Stimulated activated CD4-positive, alpha-beta T cell treated with anti-CD3 and anti-CD28 coated beads, Interleukin-4, amount 100 ng/mL, for 4 hours (primary cell): ENCODE data around the gene PYGB.
"Not testable (repeated sequence)": the region's sequence is repeated elsewhere in the genome, so short reads cannot be mapped to it uniquely, and the experiment has no call there.

Experiments used
- DNase-seq, 2 experiments: peaks; one replicate each; pipeline ENCODE4 v3.0.0-alpha.2; 2020

Gene PYGB

DNA sequence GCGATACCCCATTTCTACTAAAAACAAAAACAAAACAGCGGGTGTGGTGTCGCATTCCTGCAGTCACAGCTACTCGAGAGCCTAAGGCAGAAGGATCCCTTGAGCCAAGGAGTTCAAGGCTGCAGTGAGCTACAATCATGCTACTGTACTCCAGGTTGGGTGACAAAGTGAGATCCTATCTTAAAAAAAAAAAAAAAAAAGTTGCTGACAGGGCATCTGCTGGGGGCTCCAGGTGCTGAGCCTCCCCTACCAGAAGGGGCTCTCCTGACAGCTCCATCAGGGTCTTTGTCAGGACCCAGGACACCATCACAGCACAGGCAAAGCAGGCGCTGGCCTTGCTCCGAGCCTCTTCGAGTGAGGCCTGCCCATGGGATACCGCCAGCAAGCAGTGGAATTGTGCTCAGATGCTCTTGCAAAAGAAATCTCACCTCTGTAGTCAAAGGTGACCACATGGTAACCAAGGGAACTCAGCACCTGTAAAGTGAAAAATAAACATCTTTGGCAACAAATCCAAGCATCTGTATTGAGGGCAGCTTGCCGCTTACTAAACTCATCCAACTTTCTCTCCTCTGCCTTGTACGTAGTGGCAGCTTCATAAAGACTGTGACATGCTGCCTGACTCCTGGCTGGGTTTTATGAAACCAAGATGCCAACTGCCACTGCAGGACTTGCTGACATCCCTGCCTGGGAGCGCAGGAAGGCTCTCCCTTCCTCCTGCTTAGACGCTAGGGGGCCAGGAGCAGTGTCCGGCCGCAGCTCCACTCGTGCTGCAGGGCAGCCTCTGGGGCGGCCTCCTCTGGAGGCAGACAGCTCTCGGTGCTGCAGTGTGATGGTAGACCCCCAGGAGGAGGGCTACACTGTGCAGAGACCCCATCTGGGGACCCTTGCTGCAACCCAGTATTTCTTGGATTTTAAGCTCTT lies 66.9 kb downstream of the PYGB start:
- no peak for DNase-seq

DNA sequence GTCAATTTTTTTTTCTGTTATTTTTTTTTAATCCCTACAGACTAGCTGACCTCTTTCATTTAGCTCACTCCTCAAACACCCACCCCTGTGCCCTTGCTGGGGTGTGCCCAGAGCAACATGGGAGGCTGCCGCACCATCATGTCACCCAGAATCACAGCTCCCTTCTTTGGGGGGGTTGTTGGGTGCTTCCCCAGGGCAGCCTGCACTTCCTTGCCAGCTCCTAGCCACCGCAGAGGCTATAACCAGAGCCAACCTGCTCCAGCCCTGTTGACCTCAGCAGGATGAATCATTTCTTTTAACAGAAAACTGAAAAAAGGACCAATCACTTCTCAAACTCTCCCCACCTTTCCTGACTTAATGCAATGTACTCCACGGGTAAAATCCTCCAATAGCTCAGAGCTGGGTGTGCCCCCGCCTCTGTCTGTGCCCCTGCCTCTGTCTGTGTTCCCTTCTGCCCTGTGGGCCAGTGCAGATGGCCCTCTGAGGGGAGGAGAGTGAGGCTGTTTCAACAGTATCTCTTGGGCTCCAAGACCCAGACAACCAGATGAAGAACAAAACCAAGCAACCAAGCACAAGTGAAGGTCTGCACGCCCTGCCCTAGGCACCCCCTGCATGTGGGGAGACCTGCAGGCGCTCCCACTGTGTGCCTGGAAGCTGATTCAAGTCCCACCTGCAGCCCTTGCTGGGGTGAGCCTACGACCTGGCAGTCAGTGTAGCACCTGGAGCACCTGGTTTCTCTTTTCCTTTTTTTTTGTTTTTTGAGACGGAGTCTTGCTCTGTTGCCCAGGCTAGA lies 67.7 kb downstream of the PYGB start:
- no peak for DNase-seq

DNA sequence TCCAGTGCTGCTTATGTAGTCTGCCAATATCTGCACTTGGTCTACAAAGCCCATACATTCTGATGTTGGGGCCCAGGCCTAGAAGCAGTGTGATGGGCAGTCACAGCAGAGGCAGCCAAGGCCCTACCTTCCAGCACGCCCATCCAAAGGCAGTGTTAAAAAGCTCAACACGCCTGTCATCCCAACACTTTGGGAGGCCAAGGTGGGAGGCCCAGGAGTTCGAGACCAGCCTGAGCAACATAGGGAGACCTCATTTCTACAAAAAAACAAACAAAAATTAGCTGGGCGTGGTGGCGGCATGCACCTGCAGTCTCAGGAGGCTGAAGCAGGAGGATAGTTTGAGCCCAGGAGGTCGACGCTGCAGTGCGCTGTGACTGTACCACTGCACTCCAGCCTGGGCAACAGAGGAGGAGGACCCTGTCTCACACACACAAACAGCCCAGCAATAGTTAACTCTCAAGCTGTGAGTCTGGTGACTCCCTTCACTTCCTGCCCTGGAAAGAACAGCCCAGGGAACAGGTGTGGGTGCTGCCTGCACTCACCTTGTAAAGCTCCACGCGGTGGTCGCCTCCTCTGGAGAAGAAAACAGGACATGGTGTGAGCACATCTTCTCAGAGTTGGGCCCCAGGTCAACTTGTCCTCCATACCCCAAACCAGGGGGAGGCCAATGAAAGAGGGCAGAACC lies 68.8 kb downstream of the PYGB start:
- no peak for DNase-seq

DNA sequence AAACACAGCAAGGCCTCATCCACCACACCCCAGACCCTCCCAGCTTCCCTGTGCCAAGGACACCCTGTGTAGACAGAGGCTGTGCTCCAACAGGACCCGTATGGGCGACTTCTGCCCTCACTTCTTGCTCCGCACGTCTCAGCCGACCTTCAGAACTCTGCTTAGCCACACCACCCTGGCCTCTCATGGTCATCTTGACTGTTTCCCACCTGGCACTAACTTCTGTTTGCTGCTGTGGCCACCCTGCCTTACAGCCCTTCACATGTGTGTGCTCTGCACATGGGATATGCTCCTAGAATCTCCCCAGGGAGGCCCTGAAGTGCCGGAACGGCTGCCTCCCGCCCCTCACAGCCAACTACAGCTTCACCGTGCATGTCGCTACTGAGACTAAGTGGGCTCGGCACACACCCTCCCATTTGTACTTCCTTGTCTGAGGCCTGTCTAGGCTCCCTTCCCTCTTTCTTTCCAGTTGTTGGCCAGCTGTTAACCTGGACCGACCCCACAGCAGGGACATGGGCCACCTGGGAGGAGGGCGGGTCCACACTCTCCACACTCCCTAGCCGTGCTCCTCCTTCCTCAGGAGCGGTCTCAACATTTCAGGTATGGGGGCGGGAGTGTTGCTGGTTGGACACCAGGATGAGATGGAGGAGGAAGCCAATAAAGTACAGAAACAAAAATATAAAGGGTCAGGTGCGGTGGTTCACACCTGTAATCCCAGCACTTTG lies 69.6 kb downstream of the PYGB start:
- DNase-seq, result no peak

DNA sequence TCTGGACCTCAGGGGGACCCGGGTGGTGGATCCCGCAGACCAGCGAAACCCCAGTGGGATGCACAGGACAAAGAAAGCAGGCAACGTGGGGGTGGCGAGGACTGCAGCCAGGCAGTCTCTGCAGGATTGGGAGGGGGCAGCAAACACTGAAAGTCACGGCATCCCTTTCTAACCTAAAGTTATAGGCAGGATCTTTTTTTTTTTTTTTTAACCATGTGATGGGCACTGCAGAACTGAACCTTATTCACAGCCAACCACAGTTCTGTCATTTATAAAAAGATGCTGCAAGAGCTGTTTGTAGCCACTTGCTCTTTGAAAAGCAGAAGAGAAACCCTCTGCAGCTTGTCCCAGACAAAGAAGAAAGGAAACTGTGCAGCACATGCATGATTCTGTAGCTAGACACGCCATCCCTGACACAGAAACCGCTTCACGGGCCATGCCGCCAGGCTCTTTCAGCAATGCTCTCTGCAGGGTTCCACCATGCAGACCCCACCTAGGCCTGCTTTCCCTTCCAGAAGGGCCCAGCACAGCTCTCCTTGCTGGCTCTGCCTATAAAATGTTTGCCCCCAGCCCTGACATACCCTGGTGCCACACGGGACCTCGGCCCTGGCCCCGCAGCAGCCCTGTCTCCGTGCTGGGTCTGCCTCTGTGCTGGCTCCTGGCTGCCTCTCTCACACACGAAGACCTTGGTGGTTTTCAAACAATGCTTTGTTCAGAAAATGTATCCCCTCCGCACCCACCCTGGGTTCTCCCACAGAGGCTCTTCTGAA lies 70.8 kb downstream of the PYGB start:
- no peak for DNase-seq

DNA sequence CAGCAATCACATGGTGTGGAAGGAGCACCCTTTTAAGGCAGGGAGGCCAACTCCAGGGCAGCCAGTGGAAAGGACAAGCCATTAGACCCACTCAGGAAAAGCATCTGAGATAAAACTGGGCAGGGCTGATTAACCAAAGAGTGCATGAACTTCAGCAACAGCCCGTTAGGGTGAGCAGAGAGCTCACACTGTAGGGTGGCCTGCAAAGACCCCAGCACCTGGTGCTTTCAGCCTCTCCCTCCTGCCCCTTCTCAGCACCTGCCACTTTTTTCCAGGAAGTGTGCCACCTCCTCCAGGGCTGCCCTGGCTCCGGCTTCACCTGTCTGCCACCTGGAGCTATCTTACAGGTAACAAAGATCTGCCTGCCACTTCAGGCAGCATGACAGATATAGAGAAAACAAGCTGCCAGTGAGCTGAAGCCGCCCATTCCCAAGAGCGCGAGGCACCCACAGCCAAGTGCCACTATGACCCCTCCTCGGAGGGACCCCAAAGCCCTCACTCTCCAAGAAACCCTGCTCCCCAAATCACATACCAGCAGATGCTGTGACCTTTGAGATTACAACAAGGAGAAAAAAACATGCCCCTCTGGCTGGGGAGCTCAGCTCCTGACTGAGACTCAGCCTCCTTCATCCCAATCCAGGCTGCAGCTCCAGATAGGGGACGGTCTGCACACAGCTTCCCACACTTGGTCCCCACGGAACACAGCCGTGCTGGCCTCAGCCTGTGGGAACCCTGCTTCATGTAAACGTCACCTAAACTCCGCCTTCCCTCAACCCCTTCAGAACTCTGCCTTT lies 71.6 kb downstream of the PYGB start:
- no peak for DNase-seq

DNA sequence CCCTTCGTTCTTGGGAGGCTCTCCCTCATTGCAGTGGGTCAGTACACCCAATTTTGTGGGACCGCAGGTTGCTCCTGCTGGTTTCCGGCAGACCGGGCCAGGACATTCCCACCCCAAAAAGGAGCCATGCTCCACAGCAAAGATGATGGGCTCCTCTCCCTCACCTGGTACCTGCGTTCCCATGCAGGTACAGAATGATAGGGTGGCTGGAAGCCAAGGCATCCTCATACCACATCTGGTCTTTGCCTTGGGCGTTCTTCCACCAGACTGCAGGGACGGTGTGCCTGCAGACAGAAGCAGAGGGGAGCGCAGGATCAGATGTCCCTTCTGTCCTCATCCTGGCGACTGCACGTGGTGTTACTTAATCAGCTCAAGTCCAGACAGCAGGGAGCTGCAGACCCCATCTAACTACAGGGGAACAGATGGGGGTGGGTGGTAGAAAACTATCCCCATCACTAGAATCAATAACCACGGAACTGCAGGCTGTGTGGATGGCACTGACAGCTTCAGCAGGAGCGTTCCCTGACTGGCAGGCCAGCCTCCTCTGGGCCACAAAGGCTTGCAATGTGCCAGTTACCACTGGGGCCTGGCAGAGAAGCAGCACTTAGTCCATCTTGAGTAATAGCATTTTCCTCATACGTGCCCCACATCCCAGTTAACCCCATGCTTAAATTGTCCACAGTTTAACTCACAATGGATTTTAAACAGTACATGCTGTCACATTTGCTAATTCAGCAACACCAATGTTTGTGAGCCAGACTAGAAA lies 72.3 kb downstream of the PYGB start:
- DNase-seq, result no peak

DNA sequence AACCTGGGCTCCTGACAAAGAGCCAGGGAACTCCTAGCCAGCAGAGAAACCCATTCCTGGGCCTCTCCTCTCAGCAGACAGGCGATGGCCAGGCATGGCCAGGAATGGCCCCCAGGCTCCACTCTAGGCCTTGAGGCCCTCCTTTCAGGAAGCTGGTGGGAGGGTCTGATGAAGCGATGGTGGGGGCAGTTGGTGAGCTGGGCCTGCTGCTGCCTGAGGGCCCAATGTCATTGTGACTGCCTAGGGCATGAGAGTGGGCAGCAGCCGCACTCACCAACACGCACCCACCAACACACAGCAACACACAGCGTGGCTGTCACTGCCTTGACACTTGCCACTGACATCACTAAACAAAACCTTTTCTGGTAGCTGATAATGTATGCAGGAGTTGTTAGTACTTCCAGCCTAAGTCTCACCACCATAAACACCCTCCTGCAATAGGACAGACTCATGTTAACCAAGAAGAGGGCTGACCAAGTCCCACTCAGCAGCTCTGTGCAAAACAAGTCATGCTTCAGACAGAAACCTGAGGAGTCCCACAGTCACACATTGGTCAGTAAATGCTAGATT lies 73.5 kb downstream of the PYGB start:
- no peak for DNase-seq

DNA sequence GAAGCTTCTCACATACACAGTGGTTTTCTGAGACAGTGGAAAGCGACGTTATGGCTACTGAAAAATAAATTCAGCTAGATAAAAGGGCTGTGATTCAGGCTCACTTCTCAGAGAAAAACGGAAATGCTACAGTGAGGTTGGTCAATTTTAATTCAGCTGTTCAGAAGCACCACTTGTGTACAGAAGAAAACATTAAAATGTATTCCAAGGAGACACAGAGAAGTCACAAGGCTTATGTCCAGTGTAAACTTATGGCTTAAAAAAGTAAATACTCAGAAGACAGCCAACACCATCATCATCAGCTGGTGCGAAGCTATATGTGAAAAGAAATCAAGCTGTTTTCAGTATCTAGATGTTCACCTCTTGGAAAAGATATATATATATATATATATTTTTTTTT lies 74.1 kb downstream of the PYGB start:
- no peak for DNase-seq

DNA sequence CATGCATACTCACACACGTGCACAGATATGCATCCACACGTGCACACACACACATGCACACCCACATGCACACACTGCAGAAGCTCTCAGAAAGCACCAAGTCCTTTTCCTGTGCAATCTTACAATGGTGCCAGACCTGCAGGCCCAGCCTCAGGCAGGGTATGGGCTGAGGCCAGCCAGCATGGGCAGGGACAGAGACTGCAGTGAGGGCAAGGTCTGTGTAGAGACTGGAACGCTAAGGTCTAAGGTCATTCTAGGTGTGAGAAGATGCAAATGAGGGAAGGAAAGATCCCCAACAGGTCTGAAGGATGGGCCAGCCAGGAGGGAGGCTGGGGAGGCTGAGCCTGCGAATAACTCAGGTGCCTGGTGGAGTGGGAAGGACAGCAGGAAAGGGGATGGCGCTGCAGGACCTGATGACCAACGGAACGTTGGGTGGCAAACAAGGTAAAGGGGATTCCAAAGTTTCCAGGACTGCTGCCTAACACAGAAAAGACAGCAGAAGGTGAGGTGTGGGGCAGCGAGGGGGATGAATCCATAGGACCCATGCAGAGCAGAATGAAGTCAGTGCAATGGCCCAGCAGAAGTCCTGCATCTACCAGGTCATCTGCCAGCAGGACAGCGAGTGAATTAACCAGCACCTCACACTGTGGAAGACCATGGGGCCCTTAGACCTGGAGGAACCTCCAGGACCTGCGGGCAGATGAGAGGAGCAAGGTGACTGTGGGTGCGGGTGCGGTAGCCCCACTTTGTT lies 75.8 kb downstream of the PYGB start:
- DNase-seq, result no peak

DNA sequence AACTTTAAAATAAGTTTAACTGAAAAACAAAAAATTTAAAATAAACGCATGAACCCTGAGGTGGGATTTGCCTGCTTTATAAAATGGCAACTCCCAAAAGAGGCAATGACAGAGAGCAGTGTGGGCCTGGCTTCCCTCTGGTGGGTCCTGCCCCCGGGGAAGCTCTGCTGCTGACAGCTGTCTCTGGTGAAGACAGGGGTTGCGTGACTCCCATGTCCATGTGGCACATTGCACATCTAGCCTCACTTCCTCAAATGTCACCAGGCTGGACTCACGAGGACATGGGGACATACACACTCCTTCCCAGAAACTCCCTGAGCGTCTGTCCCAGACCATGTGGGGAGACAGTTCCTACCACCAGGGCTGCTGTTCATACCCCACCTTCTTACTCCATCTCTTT lies 76.5 kb downstream of the PYGB start:
- no peak for DNase-seq

DNA sequence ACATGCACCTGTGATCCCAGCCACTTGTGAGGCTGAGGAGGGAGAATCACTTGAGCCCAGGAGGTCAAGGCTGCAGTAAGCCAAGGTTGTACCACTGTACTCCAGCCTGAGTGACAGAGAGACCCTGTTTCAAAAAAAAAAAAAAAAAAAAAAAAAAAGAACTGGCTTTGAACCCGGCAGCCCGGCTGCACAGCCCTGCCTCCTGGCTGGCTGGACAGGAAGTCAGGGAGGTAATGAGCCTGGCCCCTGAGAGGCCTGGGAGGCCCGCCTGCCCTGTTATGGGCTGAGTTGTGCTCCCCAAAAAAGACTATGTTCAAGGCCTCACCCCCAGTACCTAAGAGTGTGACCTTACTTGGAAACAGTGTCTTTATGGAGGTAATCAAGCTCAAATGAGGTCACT lies 77.2 kb downstream of the PYGB start:
- DNase-seq, result no peak

DNA sequence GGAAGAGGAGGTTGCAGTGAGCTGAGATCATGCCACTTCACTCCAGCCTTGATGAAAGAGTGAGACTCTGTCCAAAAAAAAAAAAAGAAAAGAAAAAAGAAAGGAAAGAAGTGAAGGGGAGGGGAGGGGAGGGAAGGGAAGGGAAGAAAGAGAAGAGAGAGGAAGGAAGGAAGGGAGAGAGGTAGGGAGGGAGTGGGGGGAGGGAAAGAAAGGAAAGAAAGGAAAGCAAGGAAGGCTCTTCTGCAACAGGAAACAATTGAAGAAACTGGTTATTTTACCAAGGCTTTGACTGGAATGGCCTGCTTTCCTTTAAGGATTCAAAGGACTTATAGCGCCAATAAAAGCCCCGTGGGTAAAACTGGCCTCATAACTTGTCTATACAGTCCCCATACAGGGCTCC lies 78.1 kb downstream of the PYGB start:
- no peak for DNase-seq

DNA sequence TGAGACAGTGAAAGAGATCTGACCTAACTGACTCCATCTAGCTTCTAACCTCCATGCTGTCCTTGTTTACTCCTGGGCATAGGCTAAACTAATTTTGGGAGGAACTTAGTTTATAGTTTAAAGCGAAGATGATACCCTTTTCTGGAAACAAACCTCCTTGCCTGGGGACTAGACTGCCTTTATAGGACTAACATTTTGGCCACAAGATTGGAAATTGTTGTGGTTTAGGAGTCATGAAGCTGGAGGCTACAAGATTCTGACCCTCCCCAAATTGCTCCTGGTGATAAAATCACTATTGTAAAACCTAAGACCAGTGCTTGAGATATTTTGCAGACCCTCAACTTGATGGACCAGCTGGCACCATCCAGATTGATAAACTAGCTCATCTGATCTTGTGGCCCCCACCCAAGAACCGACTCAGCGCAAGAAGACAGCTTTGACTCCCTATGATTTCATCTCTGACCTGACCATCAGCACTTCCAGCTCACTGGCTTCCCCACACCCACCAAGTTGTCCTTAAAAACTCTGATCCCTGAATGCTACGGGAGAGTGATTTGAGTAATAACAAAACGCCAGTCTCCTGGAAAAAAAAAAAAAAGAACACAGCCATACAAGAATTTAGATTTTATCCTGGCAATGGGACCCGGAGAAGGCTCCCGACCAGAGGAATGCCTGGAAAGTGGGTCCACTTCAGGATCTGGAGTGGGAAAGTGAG lies 79.8 kb downstream of the PYGB start:
- DNase-seq, result no peak

DNA sequence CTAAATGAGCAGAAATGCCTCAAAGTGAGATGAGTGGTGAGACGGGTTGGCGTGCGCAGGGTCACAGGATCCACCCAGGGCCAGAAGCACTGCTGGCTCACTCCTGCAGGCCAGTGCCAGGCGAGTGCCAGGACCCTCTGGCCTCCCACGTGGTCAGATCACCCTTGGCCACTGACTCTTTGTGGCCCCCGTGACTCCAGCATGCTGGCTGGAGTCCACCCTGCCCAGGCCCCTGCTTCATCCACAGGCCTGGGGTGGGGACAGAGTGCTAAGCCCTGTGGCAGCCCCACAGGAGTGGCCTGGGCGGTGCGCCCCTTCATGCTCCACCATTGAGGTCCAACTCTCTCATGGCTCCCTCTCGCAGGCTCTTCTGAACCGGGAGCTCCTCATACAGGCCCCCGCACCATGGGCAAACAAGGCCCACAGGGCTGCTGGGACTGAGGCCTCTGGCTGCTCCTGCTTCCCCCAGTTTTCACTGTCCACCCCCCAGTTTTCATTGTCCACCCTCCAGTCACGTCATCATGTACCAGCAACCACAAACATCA lies 81.1 kb downstream of the PYGB start:
- no peak for DNase-seq

DNA sequence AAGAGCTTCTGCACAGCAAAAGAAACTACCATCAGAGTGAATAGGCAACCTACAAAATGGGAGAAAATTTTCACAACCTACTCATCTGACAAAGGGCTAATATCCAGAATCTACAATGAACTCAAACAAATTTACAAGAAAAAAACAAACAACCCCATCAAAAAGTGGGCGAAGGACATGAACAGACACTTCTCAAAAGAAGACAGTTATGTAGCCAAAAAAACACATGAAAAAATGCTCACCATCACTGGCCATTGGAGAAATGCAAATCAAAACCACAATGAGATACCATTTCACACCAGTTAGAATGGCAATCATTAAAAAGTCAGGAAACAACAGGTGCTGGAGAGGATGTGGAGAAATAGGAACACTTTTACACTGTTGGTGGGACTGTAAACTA lies 87.1 kb downstream of the PYGB start:
- not testable (repeated sequence) for DNase-seq

DNA sequence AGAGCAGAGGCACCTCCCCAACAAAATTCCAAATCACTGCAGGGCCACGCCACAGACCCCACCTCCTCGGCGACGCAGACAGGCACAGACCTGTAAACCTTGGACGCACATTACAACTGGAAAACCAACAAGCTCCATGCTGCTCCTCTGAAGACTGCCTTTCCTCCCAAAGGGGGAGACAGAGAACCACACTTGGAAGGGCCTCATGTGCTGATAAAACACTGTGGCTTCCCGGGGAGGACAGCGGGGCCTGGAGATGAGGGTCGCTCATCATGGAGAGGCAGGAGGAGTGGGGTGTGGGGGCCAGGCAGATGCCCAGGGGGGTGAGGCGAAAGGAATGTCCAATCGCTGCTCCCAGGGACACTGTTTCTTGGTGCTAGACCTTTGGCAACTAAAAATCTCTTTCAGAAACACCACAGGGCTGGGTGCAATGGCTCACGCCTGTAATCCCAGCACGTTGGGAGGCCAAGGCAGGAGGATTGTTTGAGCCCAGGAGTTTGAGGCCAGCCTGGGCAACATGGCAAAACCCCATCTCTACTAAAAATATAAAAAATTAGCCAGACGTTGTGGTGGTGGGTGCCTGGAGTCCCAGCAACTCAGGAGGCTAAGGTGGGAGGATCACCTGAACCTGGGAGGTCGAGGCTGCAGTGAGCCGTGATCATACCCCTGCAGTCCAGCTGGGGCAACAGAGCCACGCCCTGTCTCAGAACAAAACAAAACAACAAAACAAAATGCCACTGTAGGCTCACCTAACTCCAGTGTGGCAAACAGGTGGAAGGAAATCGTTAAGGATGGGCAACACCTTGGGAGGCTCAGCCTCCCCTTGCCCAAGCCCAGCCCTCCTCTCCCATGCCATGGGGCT lies 88.9 kb downstream of the PYGB start:
- no peak for DNase-seq
